ENCODE measurements around the gene TRABD2B. TPM values are rescaled to one million over a fixed set of nuclear protein-coding genes. Genes with fewer than 3 reads are reported as not detected.

TRABD2B gene
- total and polyA plus RNA-seq, 2 donors (not counting 3 experiments of a cell fraction or from before 2014, with no cell fraction given), result not detected

GRCh38 chr1:47712596-47713299 lies 284.4 kb downstream of the TRABD2B start:
- intact Hi-C loops (cut with micrococcal nuclease) (loop anchor here (5.0 kb wide), 1 partner anchor 145 kb away; no protein-coding TSS in a partner anchor), dilution Hi-C loops (cut with MboI; ENCODE audit: extremely low pct_ligation_motif_present, low sequenced_read_pairs) (no loop called here)
- TF ChIP-seq EZH2 (IDR thresholded peaks at IDR 0.05; ENCODE audit: borderline replicate concordance, low read depth, low read length, severe bottlenecking) (peak; percentile 35), MYC (IDR thresholded peaks at IDR 0.05; ENCODE audit: low read depth, low read length) (no peak)
- no peaks in the 10 kb centered on the region for H3K79me2 ChIP-seq (ENCODE audit: control insufficient read depth, insufficient read depth, low read length)
- no peaks in the 10 kb centered on the region for H4K20me1 ChIP-seq (replicated peaks; ENCODE audit: control insufficient read depth, extremely low read depth, insufficient read depth, low read length)
- FAIRE-seq (no peak), DNase-seq (ENCODE audit: low read depth, low spot score) (no peak)
- H3K36me3 ChIP-seq (ENCODE audit: control insufficient read depth in 2 of 2, extremely low read depth in 1 of 2, insufficient read depth in 2 of 2, low read length in 2 of 2), result no peaks in the 10 kb centered on the region
- no peak overlapping the region for H2AFZ ChIP-seq (ENCODE audit: low read depth, low read length)
- CTCF ChIA-PET, result interaction anchor here (0.9 to 12.6 kb wide), 3 partner anchors 13 to 278 kb away, joined by 3 to 416 read pairs (median 182); partner anchors contain the start of gene FOXD2
- no peaks in the 10 kb centered on the region for H3K9me3 ChIP-seq (replicated peaks; ENCODE audit: control insufficient read depth, insufficient read depth, low read length)
- H3K4me1 ChIP-seq (ENCODE audit: control insufficient read depth, extremely low read depth, insufficient read depth, low read length), result peaks cover 7% of the 10 kb centered on the region
- POLR2A ChIA-PET, result no interaction called here
- H3K27me3 ChIP-seq (ENCODE audit: control insufficient read depth in 2 of 2, insufficient read depth in 2 of 2, low read length in 2 of 2), result peaks cover 59 to 70% of the 10 kb centered on the region in 2 experiments
- no peak overlapping the region for H3K27ac ChIP-seq (ENCODE audit: insufficient read depth, low read depth, low read length)
- H3K9me1 ChIP-seq (replicated peaks; ENCODE audit: control insufficient read depth, extremely low read depth, insufficient read depth, low read length), result no peaks in the 10 kb centered on the region
- H3K4me3 ChIP-seq (replicated peaks in 1 of 3; ENCODE audit: insufficient read depth in 1 of 3, low read depth in 1 of 3, low read length in 3 of 3), result no peak overlapping the region
- no peak overlapping the region for H3K9ac ChIP-seq (replicated peaks; ENCODE audit: extremely low read depth, insufficient read depth, low read length)
- no TSS peak for BruUV-seq (replicated peaks)
- no peak overlapping the region for H3K4me2 ChIP-seq (ENCODE audit: insufficient read depth, low read length)

DNA sequence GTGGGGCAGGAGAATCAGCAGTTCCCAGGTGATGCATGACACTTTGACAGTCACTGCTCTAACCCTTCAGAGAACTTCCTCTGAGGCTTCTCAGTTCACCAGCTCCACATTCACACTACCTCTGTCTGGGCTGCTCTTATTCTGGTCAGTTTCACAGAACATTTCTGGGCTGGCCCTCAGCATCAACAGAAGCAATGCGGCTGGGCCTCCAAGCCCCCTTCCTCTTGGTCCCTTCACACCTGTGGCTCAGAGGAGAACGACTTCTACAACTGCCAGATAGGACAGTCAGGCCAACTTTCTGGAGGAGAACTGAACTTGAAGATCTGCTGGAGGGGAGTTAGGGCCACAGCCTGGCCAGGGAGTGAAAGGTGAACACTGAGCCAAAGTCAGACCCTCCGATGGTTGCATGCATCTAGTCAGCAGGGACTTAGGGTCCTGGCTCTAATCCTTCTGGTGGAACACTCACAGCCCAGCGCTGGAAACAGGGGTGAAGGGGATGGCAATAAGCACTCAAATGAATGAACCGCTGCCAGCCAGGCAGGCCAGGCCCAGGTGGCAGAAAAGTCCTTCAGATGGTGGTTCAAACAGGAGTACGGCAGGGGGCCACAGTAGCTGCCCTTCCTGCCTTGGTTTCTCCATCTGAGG lies 285.2 kb downstream of the TRABD2B start:
- Histone ChIP-seq H3K4me3 (replicated peaks in 1 of 3; ENCODE audit: insufficient read depth in 1 of 3, low read depth in 1 of 3, low read length in 3 of 3) (no peak overlapping the region), H3K9ac (replicated peaks; ENCODE audit: extremely low read depth, insufficient read depth, low read length) (no peak overlapping the region), H3K27ac (ENCODE audit: insufficient read depth, low read depth, low read length) (no peak overlapping the region), H3K36me3 (ENCODE audit: control insufficient read depth in 2 of 2, extremely low read depth in 1 of 2, insufficient read depth in 2 of 2, low read length in 2 of 2) (no peaks in the 10 kb centered on the region), H3K4me1 (ENCODE audit: control insufficient read depth, extremely low read depth, insufficient read depth, low read length) (peaks cover 7% of the 10 kb centered on the region), H4K20me1 (replicated peaks; ENCODE audit: control insufficient read depth, extremely low read depth, insufficient read depth, low read length) (no peaks in the 10 kb centered on the region), H3K79me2 (ENCODE audit: control insufficient read depth, insufficient read depth, low read length) (no peaks in the 10 kb centered on the region), H2AFZ (ENCODE audit: low read depth, low read length) (no peak overlapping the region), H3K4me2 (ENCODE audit: insufficient read depth, low read length) (no peak overlapping the region), H3K9me1 (replicated peaks; ENCODE audit: control insufficient read depth, extremely low read depth, insufficient read depth, low read length) (no peaks in the 10 kb centered on the region), H3K9me3 (replicated peaks; ENCODE audit: control insufficient read depth, insufficient read depth, low read length) (no peaks in the 10 kb centered on the region), H3K27me3 (ENCODE audit: control insufficient read depth in 2 of 2, insufficient read depth in 2 of 2, low read length in 2 of 2) (peaks cover 61 to 69% of the 10 kb centered on the region in 2 experiments)
- dilution Hi-C loops (cut with MboI; ENCODE audit: extremely low pct_ligation_motif_present, low sequenced_read_pairs), result no loop called here
- ChIA-PET POLR2A (no interaction called here), CTCF (interaction anchor here (0.9 to 12.6 kb wide), 4 partner anchors 14 to 277 kb away, joined by 3 to 416 read pairs (median 92); partner anchors contain the start of gene FOXD2)
- intact Hi-C loops (cut with micrococcal nuclease), result loop anchor here (2.0 to 5.0 kb wide), 2 partner anchors 145 to 533 kb away; no protein-coding TSS in a partner anchor
- BruUV-seq (replicated peaks), result no TSS peak
- peak; percentile 2 for TF ChIP-seq EZH2 (IDR thresholded peaks at IDR 0.05; ENCODE audit: borderline replicate concordance, low read depth, low read length, severe bottlenecking)
- TF ChIP-seq, protein P1, sequence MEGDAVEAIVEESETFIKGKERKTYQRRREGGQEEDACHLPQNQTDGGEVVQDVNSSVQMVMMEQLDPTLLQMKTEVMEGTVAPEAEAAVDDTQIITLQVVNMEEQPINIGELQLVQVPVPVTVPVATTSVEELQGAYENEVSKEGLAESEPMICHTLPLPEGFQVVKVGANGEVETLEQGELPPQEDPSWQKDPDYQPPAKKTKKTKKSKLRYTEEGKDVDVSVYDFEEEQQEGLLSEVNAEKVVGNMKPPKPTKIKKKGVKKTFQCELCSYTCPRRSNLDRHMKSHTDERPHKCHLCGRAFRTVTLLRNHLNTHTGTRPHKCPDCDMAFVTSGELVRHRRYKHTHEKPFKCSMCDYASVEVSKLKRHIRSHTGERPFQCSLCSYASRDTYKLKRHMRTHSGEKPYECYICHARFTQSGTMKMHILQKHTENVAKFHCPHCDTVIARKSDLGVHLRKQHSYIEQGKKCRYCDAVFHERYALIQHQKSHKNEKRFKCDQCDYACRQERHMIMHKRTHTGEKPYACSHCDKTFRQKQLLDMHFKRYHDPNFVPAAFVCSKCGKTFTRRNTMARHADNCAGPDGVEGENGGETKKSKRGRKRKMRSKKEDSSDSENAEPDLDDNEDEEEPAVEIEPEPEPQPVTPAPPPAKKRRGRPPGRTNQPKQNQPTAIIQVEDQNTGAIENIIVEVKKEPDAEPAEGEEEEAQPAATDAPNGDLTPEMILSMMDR (IDR thresholded peaks at IDR 0.05; ENCODE audit: extremely low read depth in 1 of 2, insufficient read depth in 1 of 2, low read depth in 1 of 2, low read length in 2 of 2), result no peak
- DNase-seq (ENCODE audit: low read depth, low spot score) (no peak), FAIRE-seq (no peak)
